GM13977 (cell line): ENCODE results near the gene SLC38A5.
"Not testable (repeated sequence)": the region's sequence is repeated elsewhere in the genome, so short reads cannot be mapped to it uniquely, and the experiment has no call there.

Experiments used
- DNase-seq: peaks from one replicate; pipeline ENCODE4 v3.0.0; 2012; ENCODE audit warnings: low spot score
- in situ Hi-C: fragments of 300-500 bp; cut with MboI; formaldehyde crosslinking; loops from one replicate; pipeline ENCODE4 v1.12.0; 2022; ENCODE audit warnings: low sequenced_read_pairs, low pct_unique_long_range_greater_than_20kb, mixed read lengths, inconsistent platforms; ENCODE audit not compliant: unreplicated experiment

Gene SLC38A5

DNA sequence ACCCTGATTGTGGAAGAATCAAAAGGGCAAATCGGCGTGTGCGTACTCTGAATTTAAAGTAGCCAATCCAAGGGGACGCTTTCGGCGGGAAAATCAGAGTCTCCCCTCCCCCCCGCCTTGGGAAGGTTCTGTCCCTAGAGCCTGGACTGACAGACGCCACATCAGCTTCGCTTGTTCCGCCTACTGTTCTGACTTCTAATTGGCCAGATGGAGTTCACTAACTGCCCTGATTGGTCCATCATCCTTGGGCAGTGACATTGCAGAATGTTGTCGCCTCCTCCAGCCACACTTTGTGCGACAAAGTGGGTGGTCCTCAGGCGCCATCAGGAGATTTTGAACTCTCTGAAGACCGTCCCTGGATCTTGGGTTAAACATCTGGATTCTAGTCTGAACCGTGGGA is 58.2 kb downstream of the SLC38A5 start, which contains the start of gene SSX4B:
SSX4B (minus strand) TSS at position 101 of the 400 bp plus-strand sequence. CDS start 588 bp downstream, outside the sequence.
- in situ Hi-C loops, DNase-seq: not testable (repeated sequence)
